ENCODE measurements around the gene UCHL3. TPM values are rescaled to one million over a fixed set of nuclear protein-coding genes. Genes with fewer than 3 reads are reported as not detected.

Gene UCHL3
- total and polyA plus RNA-seq, 2 experiments from 2014 or later, result 64.6 to 143 TPM

DNA sequence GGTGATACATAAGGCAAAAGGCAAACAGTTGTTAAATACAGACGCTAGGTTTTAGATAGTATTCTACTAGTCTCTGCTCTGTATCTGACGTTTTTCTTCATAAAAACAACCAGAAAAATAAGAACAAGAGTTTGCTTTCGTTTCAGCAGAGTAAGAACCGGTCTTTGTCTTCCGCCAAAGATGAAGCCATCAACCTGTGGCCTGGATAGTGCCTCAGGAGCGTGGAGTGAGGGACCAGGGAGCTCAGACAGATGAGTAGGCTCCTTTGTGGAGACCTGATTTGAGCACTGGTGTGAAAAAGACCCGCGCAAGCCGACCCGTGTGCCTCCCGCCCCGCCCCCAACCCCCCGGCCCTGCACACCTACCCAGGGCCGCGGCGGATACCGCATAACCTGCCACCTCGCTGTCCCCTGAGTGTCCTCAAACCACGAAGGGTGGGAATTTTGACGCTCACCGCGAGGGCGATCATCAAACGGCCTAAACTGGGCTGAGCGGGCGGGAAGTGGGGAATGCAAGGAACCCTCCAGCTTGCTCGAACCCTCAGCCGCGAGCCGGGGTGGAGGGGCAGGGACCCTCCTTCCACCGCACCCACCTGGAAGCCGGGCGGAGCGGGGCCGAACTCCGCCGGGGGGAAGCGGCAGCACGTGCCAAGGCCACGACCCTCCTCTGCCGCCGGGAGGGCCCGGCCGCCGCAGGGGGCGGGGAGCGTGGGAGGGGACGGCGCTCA lies 85.7 kb downstream of the UCHL3 start:
- H3K27ac Mint-ChIP-seq, result no peak overlapping the region
- peak overlapping the region; percentile 73 for H3K4me2 ChIP-seq
- H3K36me3 Mint-ChIP-seq (ENCODE audit: low read depth), result 0 out of 3 replicates have a peak, but pooled peaks cover 4% of the 10 kb centered on the region
- H3K27me3 Mint-ChIP-seq (ENCODE audit: insufficient read depth, low read depth, poor library complexity), result peaks cover 25% of the 10 kb centered on the region
- no peak overlapping the region for H3K27ac ChIP-seq (ENCODE audit: low read depth)
- no peaks in the 10 kb centered on the region; the same call in 1 of the 2 replicates for H3K9me2 ChIP-seq (ENCODE audit: insufficient read depth)
- no peaks in the 10 kb centered on the region for H4K20me1 ChIP-seq (replicated peaks; ENCODE audit: insufficient read depth)
- TF ChIP-seq, protein P1, sequence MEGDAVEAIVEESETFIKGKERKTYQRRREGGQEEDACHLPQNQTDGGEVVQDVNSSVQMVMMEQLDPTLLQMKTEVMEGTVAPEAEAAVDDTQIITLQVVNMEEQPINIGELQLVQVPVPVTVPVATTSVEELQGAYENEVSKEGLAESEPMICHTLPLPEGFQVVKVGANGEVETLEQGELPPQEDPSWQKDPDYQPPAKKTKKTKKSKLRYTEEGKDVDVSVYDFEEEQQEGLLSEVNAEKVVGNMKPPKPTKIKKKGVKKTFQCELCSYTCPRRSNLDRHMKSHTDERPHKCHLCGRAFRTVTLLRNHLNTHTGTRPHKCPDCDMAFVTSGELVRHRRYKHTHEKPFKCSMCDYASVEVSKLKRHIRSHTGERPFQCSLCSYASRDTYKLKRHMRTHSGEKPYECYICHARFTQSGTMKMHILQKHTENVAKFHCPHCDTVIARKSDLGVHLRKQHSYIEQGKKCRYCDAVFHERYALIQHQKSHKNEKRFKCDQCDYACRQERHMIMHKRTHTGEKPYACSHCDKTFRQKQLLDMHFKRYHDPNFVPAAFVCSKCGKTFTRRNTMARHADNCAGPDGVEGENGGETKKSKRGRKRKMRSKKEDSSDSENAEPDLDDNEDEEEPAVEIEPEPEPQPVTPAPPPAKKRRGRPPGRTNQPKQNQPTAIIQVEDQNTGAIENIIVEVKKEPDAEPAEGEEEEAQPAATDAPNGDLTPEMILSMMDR (conservative IDR thresholded peaks at IDR 0.05; ENCODE audit: low read depth in 2 of 2), result no peak
- TF ChIP-seq ZNF114 (CRISPR knock-in tag; IDR thresholded peaks at IDR 0.05) (peak; percentile 67; the same call in 1 of the 2 replicates), STAT1 (IDR thresholded peaks at IDR 0.05; ENCODE audit: unreplicated experiment) (no peak)
- DNase-seq (ENCODE audit: low spot score) (peak; percentile 41), ATAC-seq (peak; percentile 6)
- peak overlapping the region; percentile 56 for H3K4me3 ChIP-seq
- H3K36me3 ChIP-seq (ENCODE audit: insufficient read depth), result no peaks in the 10 kb centered on the region
- H3K4me1 ChIP-seq (ENCODE audit: insufficient read depth), result peaks cover 19% of the 10 kb centered on the region
- H3K4me3 Mint-ChIP-seq, result peak overlapping the region; percentile 60
- H3F3A ChIP-seq (replicated peaks; ENCODE audit: low read depth), result no peaks in the 10 kb centered on the region
- no peaks in the 10 kb centered on the region; the same call in 1 of the 3 replicates for H3K9me3 Mint-ChIP-seq
- peaks cover 43% of the 10 kb centered on the region for H3K27me3 ChIP-seq (ENCODE audit: insufficient read depth)
- peaks cover 19% of the 10 kb centered on the region for H3K4me1 Mint-ChIP-seq
- peaks cover 11% of the 10 kb centered on the region; the same call in 1 of the 2 replicates for H3K79me2 ChIP-seq (replicated peaks; ENCODE audit: insufficient read depth)
- peak overlapping the region; percentile 98; the same call in 1 of the 2 replicates for H2AFZ ChIP-seq

GRCh38 chr13:75635828-75636435 lies 86.3 kb downstream of the UCHL3 start, which contains the start of gene LMO7:
LMO7 (plus strand) TSS chr13:75636330; CDS start chr13:75636658, 328 bp downstream.
- H3K9me2 ChIP-seq (ENCODE audit: insufficient read depth), result no peaks in the 10 kb centered on the region; the same call in 1 of the 2 replicates
- peak within 1 kb of the TSS; percentile 56 for H3K4me3 ChIP-seq
- H3K27me3 Mint-ChIP-seq (ENCODE audit: insufficient read depth, low read depth, poor library complexity), result peaks cover 25% of the 10 kb centered on the region
- peaks cover 43% of the 10 kb centered on the region for H3K27me3 ChIP-seq (ENCODE audit: insufficient read depth)
- no peak within 1 kb of the TSS for H3K27ac ChIP-seq (ENCODE audit: low read depth)
- peak; percentile 70 for ATAC-seq
- H3K9me3 Mint-ChIP-seq, result no peaks in the 10 kb centered on the region; the same call in 1 of the 3 replicates
- H3K27ac Mint-ChIP-seq, result no peak within 1 kb of the TSS
- H3K36me3 Mint-ChIP-seq (ENCODE audit: low read depth), result 0 out of 3 replicates have a peak, but pooled peaks cover 4% of the 10 kb centered on the region
- peaks cover 17% of the 10 kb centered on the region; the same call in 1 of the 2 replicates for H3K79me2 ChIP-seq (replicated peaks; ENCODE audit: insufficient read depth)
- peaks cover 25% of the 10 kb centered on the region for H3K4me1 Mint-ChIP-seq
- H3K36me3 ChIP-seq (ENCODE audit: insufficient read depth), result no peaks in the 10 kb centered on the region
- H3K4me3 Mint-ChIP-seq, result peak within 1 kb of the TSS; percentile 73
- H2AFZ ChIP-seq, result peak within 1 kb of the TSS; percentile 98
- no peaks in the 10 kb centered on the region for H3F3A ChIP-seq (replicated peaks; ENCODE audit: low read depth)
- peaks cover 26% of the 10 kb centered on the region for H3K4me1 ChIP-seq (ENCODE audit: insufficient read depth)
- peak within 1 kb of the TSS; percentile 73 for H3K4me2 ChIP-seq
- H4K20me1 ChIP-seq (replicated peaks; ENCODE audit: insufficient read depth), result no peaks in the 10 kb centered on the region
- DNase-seq (ENCODE audit: low spot score), result peak; percentile 89
- no peak for TF ChIP-seq ZNF462 (CRISPR knock-in tag; IDR thresholded peaks at IDR 0.05)
- TF ChIP-seq POLR2AphosphoS5 (IDR thresholded peaks at IDR 0.05; ENCODE audit: low read depth), result no peak; the same call in 1 of the 2 replicates
- TF ChIP-seq EZH2phosphoT487 (IDR thresholded peaks at IDR 0.05; ENCODE audit: unreplicated experiment), result no peak
- no peak for TF ChIP-seq NANOG (IDR thresholded peaks at IDR 0.05; ENCODE audit: borderline replicate concordance)
- no peak for TF ChIP-seq REST (IDR thresholded peaks at IDR 0.05; ENCODE audit: unreplicated experiment)

Data from GM23338 (cell line).